AG10803 (cell line): ENCODE data around the gene NAGLU.
A peak's percentile ranks its signal among the peaks of the same experiment; 100 is the strongest.

Experiments
- DNase-seq: peaks from one replicate; pipeline ENCODE4 v3.0.0; 2010; ENCODE audit warnings: low read depth
- H3K4me3 ChIP-seq: 2 replicates; pipeline ENCODE4 v1.5.1; 2011; ENCODE audit warnings: mild to moderate bottlenecking, low read length, control low read depth
- CTCF ChIP-seq: conservative IDR thresholded peaks from 2 replicates; pipeline ENCODE4 v1.5.1; 2011; ENCODE audit warnings: mild to moderate bottlenecking, low read length, control low read depth, inconsistent platforms

NAGLU gene

GRCh38 chr17:42577140-42577531 lies 41.1 kb downstream of the NAGLU start:
- peak overlapping the region; percentile 89 for H3K4me3 ChIP-seq
- TF ChIP-seq CTCF: no peak
- no peak for DNase-seq

DNA sequence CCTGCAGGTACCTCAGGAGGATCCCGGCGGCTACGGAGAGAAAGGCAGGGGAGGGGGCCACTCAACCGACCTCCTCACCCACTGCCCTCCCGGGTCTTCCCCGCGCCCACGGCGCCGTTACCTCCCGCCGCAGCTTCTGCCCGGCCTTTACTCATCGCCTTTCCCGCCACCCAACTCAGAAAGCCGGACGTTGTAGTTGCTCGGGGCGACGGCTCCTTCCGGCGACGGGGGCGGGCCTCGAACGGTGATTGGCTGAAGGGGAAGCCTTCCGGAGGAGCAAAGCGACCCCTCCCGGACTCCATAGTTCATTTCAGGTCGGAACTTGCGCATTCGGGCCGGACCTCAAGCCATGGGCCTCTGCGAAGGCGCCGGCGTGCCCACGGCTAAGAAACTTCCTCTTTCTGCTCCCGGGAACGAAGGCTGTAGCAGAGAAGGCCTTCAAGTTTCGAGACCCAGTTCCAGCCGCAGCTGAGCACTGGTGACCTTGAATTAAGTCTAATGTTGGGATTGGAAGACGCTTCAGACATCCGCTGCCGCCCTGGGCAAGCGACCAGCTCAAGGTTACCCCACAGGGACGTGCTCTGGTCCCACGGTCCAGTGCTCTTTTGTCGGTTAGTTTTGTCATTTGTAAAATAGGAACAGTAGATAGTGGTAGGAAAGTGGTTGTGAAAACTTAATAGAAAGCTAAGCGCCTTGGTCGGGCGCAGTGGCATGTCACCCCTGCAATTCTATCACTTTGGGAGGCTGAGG lies 41.7 kb downstream of the NAGLU start, which contains the start of gene PSMC3IP:
Gene PSMC3IP, minus strand, starts transcription at position 198 of the 750 bp plus-strand sequence. Its CDS starts 43 bp downstream, at position 155.
- H3K4me3 ChIP-seq: peak within 1 kb of the TSS; percentile 89
- DNase-seq: peak; percentile 93
- TF ChIP-seq CTCF: peak; percentile 46

GRCh38 chr17:42578282-42578869 lies 42.3 kb downstream of the NAGLU start:
- peak; percentile 57 for DNase-seq
- TF ChIP-seq CTCF: peak; percentile 76
- H3K4me3 ChIP-seq: peak overlapping the region; percentile 89

DNA sequence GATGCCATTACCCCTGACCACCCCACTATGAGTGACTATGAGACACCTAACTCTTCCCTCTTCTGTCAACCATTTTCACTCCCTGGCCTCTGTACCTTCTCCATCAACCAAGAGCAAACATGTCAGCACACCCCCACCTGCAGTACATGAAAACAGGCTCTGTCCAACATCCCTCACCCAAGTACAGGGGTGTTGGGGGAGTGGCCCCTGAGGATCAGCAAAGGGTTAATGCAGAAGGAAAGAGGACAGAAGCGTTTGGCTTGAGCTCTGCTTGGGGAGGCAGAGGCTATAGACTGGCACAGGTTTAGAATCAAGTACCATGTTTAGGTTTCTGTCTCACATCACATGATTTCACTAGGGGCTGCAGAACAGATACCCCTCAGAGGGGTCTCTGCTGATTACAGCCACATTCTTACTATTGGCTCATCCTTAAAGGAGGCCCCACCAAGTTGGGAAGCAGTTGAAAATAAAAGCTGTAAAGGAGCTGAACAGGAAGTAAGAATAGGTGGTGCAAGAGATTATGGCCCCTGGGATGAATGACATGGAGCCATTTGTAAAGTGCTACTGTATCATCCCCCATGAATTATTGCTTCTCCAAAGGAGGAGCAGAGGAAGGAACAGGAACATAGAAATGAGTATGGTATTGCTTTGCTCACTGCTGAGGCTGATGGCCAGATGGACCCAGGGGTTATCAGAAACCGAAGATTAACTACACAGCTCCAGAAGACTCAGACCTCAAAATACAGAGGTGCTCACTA lies 43.9 kb downstream of the NAGLU start:
- TF ChIP-seq CTCF: no peak
- DNase-seq: no peak
- H3K4me3 ChIP-seq: no peak overlapping the region

GRCh38 chr17:42581744-42582270 lies 45.8 kb downstream of the NAGLU start:
- DNase-seq: no peak
- TF ChIP-seq CTCF: no peak
- no peak overlapping the region for H3K4me3 ChIP-seq

DNA sequence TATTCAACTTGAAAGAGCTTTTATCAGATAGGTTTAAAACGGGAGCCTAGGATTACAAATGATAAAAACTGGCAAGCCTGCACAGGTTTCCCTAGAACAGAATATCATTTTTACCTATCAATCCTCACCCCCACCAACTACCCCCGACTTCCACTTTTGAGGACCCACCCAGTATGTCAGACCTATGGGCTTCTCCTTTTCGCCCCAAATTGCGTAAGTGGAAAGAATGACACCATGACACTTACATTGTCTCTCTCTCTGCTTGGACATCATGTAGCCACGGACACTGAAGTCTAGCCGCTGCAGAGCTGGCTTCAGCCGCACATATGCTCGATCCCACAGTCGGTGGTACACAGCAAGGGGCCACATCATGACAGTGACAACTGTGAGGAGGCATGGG lies 48.8 kb downstream of the NAGLU start:
- no peak for TF ChIP-seq CTCF
- DNase-seq: no peak
- H3K4me3 ChIP-seq: no peak overlapping the region
